ENCODE data around the gene CNGB1.

DNA sequence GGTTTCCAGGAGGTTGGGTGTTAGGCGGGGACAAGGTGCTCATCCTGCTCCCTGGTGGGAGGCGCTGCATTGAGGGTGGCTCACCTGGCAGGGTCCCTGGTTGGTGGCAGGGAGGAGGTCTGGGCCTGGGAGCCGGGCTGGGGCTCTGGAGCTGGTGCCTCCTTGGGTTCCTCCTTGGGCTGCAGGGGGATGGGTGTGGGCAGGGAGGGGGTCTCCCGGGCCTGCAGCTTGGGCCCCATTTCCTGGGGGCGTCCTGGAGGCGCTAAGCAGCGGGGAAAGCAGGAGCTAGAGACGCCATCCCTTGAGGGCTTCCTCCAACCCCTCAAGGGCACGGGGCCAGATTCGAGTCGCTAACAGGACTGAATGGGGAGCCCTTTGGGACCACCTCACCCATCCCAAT, 11.1 kb downstream of the CNGB1 start:
- TF ChIP-seq EP300 (IDR thresholded peaks at IDR 0.05), result no peak
- TF ChIP-seq, protein P1, sequence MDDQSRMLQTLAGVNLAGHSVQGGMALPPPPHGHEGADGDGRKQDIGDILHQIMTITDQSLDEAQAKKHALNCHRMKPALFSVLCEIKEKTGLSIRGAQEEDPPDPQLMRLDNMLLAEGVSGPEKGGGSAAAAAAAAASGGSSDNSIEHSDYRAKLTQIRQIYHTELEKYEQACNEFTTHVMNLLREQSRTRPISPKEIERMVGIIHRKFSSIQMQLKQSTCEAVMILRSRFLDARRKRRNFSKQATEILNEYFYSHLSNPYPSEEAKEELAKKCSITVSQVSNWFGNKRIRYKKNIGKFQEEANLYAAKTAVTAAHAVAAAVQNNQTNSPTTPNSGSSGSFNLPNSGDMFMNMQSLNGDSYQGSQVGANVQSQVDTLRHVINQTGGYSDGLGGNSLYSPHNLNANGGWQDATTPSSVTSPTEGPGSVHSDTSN (IDR thresholded peaks at IDR 0.05), result no peak
- TF ChIP-seq, protein P2, sequence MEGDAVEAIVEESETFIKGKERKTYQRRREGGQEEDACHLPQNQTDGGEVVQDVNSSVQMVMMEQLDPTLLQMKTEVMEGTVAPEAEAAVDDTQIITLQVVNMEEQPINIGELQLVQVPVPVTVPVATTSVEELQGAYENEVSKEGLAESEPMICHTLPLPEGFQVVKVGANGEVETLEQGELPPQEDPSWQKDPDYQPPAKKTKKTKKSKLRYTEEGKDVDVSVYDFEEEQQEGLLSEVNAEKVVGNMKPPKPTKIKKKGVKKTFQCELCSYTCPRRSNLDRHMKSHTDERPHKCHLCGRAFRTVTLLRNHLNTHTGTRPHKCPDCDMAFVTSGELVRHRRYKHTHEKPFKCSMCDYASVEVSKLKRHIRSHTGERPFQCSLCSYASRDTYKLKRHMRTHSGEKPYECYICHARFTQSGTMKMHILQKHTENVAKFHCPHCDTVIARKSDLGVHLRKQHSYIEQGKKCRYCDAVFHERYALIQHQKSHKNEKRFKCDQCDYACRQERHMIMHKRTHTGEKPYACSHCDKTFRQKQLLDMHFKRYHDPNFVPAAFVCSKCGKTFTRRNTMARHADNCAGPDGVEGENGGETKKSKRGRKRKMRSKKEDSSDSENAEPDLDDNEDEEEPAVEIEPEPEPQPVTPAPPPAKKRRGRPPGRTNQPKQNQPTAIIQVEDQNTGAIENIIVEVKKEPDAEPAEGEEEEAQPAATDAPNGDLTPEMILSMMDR (IDR thresholded peaks at IDR 0.05), result no peak
- TF ChIP-seq MYC (IDR thresholded peaks at IDR 0.05; ENCODE audit: borderline replicate concordance, low read length), result no peak
- TF ChIP-seq ZFP36 (IDR thresholded peaks at IDR 0.05; ENCODE audit: borderline replicate concordance, partially characterized antibody), result no peak
- no peak for TF ChIP-seq ESRRA (IDR thresholded peaks at IDR 0.05; ENCODE audit: borderline replicate concordance, low read length)
- no peak for TF ChIP-seq BHLHE40 (IDR thresholded peaks at IDR 0.05; ENCODE audit: low read depth, low read length)
- TF ChIP-seq CEBPB (IDR thresholded peaks at IDR 0.05), result no peak
- no peak for TF ChIP-seq RCOR1 (IDR thresholded peaks at IDR 0.05; ENCODE audit: low read depth, low read length)
- TF ChIP-seq, protein P3, sequence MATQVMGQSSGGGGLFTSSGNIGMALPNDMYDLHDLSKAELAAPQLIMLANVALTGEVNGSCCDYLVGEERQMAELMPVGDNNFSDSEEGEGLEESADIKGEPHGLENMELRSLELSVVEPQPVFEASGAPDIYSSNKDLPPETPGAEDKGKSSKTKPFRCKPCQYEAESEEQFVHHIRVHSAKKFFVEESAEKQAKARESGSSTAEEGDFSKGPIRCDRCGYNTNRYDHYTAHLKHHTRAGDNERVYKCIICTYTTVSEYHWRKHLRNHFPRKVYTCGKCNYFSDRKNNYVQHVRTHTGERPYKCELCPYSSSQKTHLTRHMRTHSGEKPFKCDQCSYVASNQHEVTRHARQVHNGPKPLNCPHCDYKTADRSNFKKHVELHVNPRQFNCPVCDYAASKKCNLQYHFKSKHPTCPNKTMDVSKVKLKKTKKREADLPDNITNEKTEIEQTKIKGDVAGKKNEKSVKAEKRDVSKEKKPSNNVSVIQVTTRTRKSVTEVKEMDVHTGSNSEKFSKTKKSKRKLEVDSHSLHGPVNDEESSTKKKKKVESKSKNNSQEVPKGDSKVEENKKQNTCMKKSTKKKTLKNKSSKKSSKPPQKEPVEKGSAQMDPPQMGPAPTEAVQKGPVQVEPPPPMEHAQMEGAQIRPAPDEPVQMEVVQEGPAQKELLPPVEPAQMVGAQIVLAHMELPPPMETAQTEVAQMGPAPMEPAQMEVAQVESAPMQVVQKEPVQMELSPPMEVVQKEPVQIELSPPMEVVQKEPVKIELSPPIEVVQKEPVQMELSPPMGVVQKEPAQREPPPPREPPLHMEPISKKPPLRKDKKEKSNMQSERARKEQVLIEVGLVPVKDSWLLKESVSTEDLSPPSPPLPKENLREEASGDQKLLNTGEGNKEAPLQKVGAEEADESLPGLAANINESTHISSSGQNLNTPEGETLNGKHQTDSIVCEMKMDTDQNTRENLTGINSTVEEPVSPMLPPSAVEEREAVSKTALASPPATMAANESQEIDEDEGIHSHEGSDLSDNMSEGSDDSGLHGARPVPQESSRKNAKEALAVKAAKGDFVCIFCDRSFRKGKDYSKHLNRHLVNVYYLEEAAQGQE (IDR thresholded peaks at IDR 0.05), result no peak
- TF ChIP-seq HOXB13 (CRISPR knock-in tag; IDR thresholded peaks at IDR 0.05; ENCODE audit: low read depth), result no peak
- TF ChIP-seq RNF2 (IDR thresholded peaks at IDR 0.05; ENCODE audit: borderline replicate concordance, low read depth), result no peak
